ENCODE data around the gene ZNF32.

DNA sequence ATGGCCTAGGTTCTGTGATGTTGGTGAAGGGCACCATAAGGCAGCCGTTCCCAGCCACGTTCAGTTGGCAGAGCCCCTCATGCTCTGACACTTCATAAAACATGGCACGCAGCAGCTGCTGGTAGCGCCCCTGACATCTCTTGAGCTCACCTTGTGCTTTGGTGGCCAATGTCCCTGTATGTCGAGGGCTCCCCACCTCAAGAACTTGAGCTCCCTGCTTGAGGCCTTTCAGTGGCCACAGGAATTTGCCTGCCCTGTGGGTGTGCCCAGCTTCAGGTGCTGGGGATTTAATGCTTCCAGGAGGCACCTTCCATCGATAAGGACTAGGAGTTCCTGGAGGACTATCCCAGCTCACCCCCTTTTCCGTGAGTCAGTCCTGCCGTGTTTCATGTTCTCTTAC is 9.5 kb upstream of the ZNF32 start:
- TF ChIP-seq, protein P1, sequence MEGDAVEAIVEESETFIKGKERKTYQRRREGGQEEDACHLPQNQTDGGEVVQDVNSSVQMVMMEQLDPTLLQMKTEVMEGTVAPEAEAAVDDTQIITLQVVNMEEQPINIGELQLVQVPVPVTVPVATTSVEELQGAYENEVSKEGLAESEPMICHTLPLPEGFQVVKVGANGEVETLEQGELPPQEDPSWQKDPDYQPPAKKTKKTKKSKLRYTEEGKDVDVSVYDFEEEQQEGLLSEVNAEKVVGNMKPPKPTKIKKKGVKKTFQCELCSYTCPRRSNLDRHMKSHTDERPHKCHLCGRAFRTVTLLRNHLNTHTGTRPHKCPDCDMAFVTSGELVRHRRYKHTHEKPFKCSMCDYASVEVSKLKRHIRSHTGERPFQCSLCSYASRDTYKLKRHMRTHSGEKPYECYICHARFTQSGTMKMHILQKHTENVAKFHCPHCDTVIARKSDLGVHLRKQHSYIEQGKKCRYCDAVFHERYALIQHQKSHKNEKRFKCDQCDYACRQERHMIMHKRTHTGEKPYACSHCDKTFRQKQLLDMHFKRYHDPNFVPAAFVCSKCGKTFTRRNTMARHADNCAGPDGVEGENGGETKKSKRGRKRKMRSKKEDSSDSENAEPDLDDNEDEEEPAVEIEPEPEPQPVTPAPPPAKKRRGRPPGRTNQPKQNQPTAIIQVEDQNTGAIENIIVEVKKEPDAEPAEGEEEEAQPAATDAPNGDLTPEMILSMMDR (conservative IDR thresholded peaks at IDR 0.05; ENCODE audit: low read length): no peak
- TF ChIP-seq EZH2phosphoT487 (IDR thresholded peaks at IDR 0.05; ENCODE audit: borderline replicate concordance, low read depth, low read length): no peak

Measured in OCI-LY7 (cell line).